Activated effector memory CD4-positive, alpha-beta T cell treated with anti-CD3 and anti-CD28 coated beads, Interleukin-2, amount 50 U/mL, for 16 hours (primary cell): ENCODE results near the gene BCR.

ENCODE experiments used
- DNase-seq: peaks from one replicate; pipeline ENCODE4 v3.0.0-alpha.2; 2020

Gene BCR

DNA sequence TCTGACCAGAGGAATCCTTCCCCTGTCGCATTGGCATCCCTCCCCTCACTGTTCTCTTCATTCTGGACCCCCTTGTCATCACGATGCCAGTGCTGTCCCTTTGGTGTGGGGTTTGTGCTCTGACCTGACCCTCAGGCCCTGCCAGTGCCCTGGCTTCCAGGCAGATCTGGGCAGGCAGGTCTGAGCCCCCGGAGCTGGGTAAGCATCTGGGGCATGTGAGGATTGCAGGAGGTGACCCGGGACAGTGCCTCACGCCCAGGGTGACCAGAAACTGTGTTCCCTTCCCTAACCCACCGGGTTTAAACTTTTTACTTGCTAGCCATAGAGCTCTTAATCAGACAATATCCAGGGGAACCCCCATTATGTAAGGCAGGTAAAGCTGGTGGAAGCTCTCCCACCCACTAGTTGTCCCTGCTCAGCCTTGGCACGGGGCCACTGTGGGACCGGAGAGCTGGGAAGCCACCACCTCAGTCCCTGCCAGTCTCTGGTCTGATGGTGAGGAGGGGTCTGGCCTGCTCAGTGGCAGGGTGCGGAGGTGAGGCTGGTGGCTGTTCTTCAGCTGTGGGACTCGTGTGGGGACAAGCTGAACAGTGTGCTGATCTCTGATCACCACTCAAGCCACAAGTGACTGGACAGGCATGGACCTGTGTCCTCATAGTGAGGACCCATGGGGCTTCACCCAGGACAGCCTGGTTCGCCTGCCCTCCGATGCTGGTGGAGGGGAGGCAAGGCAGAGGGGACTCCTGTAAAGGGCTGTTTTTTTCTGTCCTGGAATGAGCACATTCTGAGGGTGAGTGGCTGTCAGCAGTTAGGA lies 38.0 kb downstream of the BCR start:
- no peak for DNase-seq

DNA sequence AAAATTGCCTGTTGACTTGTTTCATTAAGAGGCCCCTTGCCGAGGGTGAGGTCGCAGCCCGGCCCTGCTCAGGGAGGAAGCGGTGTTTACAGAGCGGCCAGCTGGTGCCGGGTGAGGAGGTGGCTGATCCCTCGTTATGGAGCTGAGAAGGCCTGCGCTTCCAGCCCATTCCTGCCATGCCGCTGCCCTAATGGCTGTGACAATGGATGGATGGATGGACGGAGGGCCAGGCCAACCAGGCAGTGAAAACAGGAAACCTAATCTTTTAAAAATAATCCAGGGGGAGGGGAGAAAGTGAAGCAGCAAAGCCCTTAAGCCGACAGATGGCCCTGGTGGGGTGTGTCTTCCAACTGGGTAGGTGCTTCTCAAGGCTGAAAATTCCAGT lies 38.5 kb downstream of the BCR start:
- DNase-seq = no peak

DNA sequence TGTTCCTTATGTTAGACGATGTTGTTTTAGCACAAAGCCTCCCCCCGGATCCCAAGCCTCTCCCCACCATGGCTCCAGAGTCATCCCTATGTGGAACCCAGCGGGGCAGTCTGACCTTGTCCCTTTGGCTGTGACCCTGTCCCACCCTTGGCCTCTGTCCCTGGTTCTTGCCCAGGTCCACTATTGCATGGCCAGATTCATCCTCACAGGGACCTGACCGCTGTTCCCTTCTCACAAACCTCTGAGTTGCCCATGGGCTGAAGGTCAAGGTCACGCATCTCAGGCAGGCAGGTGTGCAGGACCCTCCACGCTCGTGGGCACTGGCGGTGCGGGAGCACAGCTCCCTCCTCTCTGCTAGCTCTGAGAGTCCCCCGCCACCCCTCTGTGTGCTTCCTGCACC lies 39.0 kb downstream of the BCR start:
- DNase-seq = no peak

DNA sequence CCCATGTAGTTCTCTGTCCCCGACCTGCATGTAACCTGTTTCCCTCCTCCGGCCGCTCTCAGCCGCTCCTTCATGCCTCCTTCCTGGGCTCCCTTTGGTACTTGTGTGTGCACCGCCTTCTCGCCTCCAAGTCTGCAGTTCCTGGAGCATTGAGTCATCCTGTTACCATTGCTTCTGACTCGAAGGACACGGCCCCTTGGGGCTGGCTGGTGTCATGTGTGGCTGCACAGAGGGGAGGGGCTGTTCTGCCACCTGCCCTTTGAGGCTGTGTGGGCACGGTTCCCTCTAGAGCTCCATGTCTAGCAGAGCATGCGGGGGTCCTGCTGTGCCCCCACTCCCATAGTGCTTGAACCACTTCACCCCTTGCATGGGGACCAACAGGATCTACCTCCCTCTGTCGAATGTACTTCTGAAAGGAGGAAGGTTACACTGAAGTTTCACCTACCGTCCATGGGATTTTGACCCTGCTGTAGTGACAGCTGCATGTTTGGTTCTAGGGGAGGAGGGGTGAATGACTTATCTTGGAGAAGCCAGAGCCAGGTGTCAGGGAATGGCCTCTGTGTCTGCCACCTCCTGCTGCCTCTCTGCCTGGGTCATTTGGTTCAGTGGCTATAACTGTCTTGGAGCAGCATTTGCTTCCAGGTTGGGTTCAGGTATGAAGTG lies 39.6 kb downstream of the BCR start:
- DNase-seq = peak; percentile 82

DNA sequence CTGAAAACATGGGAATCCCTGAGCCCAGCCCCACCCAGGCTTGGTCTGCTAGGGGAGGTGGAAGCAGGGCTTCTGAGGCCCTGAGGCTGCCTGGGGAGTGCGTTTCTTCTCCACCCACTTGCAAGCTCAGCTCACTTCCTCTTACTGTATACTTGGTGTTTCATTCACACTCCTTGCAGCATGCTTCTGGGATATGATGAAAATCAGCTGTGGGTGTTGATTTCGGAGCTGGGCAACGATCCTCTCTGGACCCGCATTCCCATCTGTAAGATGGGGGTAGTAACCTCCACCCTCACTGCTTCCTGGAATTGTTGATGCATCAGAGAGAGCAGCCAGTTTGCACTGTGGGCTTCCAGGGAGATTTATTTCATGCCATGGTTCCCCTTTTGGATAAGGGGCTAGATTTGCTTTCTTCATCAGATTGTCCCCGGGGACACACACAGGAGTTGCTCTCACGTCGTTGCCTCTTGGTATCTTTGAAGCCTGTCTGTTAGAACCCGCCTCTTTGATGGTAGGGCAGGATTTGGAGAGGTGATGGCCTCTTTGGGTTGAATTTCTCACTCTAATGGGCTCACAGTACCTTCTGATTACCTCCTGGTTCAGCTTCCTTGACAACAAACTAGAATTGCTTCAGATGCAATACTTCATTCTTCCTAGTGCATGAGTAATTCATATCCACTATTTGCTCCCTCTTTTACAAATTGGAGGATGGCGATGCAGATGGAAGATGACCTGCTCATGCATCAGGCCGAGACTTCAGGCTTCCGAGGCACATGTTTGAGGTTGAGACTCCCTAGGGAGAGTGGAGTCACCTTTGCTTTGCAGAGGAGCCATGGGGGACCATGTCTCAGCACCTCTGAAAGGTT lies 40.4 kb downstream of the BCR start:
- DNase-seq = no peak

DNA sequence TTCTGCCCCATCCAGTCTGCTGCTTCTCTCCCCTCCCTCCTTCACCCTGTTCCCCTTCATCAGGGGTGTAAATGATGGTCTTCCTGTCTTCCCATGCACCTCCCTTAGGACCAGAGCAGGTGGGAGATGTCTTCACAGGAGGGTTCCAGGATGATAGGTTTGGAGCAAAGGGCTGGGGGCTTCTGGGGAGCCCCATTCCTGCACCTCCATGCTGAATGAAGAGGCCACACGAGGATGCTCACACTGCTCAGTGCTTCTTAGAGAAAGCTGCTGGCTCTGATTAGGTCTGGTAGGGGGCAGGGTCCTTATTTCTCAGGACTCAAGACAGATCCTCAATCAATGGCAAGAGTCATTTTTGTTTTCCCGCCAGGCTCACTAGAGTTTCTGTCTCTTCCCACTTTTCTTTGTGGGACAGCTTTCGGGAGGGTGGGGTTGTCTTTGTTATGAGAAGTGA lies 41.1 kb downstream of the BCR start:
- DNase-seq = no peak

DNA sequence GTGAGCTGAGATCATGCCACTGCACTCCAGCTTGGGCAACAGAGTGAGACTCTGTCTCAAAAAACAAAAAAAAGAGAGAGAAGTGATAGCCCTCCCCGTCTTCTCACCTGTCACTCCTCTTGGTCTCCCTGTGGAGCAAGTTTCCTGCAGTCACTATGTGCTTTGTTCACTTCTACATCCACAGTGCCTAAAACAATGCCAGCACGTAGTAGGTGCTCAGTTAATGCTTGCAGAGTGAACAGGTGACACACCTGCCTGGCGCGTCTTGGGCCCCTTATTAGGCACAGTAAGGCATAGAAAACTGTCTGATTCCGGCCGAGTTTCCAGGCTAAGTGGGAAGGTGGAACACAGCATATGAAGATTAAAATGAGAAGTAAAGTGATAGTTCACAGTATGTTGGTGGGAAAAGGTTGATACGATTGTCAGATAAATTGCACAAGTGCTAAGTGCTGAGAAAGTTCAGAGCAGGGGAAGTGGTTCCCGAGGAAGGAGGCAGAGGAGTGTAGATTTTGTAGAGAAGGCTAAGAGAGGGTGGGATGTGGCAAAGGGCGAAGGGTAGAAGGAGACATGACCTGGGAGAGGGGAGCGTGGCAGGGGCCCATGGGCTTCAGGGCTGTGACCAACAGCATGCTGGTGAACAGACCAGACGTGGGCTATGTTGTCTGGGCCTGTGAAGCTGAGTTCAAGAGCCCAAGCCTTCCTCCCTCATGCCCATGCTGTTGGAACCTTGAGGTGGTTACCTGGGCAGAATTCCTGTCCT lies 41.9 kb downstream of the BCR start:
- no peak for DNase-seq

DNA sequence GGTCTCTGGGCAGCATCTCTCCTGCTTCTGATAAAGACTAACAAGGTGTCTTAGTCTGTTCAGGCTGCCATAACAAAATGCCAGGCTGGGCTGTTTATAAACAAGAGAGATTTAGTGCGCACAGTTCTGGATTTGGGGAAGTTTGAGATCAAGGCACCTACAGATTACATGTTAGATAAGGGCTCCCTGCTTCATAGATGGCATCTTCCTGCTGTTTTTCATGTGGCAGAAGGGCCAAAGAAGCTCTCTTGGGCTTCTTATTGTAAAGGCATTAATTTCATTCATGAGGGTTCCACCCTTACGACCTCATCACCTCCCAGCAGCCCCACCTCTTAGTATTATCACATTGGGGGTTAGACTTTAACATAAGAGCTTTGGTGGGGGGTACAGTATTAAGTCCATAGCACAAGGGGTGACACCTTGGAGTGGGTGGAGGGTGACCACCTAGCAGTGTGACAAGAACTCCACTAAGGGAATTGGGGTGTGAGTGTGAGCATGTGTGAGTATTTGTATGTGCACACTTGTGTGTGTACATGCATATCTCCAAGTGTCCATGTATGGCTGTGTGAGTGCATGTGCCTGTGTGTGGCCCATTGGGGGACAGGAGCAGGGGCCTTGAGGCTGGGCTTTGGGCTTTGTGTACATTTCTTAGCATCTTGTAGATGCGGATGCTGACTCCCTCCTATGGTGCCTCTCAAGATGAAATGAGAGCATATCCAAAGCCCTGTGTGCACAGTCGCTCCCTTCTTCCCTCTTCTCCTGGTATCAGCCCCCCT lies 42.7 kb downstream of the BCR start:
- DNase-seq = no peak

DNA sequence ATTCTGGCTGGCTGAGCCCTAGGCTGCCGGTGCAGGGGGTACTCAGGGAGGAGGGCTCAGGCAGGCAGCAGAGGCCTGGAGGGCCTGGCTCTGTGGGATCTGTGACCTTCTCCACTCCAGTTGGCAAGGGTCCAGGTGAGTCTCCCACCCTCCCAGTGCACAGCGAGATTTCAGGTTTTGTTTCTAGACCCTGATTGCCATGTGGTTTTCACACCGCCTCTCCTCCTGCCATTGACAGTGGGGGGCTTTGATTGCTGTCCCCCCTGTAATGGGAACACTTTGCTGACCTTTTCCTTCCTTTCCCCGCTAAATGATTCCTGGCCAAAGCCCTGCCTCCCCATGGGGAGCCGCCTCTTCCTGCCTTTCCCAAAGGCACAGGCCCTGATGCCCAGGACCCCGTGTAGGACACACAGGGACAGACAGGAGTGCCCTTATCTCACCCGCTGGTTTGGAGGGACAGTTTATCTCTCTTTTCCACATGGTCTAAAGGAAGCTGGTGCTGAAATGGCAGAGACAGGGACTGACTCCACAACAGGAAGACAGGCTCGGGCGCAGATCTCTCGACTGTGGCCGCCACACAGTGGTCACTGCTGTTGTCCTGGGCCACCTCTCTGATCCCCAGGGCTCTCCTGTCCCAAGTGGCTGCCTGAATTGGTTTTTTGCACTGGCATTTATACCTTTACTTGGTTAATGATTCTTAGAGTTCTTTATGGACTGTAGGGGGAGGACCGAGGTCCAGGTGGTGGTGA lies 43.4 kb downstream of the BCR start:
- no peak for DNase-seq

DNA sequence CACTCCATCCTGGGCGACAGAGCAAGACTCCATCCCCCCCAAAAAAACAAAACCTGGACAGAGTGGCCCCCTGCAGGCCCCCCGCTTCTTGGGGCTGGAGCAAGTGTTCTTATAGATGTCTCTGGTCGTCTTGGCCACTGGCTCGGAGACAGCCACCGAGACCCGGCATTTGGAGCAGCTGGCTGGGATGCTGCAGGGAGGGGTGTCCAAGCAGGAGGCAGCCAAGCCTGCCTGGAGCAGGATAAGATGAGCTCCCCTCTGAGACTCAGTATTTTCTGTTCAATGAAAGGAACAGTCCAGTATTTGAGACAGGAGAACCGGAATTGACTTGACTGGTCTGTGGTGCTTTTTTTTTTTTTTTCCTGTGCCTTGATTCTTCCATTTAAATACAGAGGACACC lies 44.5 kb downstream of the BCR start:
- DNase-seq = no peak

DNA sequence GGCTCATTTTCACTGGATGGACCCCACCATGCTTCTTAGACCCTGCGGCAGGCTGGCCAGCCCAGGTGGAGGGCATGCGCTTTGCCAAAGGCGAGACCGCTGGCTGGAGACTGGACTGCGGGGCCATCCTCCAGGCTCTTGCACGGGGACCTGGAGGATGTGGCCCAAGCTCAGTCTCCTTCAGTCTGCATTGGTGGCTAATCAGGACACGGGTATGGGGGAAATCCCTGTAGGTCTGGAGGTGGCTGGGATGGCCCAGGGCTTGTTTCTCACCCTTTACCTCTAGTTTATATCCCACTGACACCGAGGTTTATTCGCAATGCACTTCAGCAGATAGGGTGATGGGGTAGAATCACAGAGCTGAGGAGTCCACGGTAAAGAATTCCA lies 45.0 kb downstream of the BCR start:
- DNase-seq = no peak

DNA sequence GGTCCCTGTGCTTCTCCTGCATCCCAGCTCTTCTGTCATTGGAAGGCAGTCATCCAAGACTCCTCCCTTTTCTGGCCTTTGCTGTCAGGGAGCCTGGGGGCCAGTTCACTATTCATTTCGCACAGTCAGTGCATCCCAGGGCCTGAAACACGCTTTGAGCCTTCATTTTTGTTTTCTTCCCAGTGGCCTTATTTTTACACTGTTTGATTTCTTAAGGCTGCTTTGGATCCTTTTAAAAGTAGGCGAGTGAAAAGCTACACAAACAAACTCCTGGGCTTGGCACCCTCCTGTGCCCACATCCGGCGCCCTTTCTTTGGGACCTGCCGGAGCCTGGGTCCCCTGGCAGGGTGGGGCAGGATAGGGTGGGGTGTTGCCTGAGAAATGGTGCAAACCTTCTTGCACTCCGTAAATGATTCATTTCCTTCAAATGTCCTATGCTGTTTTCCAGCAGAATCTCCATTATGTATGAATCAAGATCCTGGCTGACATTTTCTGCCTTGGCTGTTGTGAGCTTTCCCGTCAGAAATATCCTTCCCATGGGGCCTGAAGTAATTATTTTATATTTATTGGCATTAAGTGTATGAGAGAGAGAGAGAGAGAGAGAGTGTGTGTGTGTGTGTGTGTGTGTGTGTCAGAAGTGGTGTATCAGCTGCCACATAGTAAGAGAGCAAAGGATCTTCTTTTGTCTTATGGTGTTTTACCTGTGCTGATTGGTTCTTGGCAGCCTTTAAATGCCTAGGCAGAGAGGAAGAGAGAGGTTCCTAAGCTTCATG lies 45.6 kb downstream of the BCR start:
- DNase-seq = peak; percentile 73

DNA sequence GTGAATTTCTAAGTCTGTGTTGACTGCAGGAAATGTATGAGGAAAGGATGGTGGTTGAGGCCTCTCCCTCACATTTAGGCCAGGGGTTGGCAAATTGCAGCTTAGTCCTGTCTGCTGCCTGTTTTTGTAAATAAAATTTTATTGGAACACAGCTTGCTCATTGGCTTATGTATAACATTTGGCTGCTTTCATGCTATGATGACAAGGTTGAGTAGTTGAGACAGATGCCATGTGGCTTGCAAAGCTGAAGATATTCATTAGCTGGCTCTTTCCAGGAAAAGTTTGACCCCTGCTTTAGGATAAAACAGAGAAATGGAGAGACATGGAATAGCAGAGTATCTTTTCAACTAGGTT lies 46.2 kb downstream of the BCR start:
- no peak for DNase-seq

DNA sequence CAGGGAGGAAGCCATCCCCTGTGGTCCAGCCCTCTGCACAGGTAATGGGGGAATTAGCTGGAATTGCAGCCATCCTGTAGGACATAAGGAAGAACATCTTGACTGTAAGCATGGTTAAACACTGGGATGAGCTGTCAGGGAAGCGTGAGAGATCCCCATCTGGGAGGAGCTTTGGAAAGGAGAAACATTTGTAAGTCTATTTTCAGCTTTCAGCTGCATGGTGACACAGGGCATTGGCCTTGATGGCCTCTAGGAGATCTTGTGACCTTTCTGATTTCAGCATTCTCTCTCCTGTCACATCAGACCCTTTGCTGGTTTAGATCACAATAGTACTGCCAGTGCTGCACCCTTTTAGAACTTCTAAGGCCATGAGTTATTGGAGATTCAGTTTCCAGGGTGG lies 47.1 kb downstream of the BCR start:
- DNase-seq = no peak

DNA sequence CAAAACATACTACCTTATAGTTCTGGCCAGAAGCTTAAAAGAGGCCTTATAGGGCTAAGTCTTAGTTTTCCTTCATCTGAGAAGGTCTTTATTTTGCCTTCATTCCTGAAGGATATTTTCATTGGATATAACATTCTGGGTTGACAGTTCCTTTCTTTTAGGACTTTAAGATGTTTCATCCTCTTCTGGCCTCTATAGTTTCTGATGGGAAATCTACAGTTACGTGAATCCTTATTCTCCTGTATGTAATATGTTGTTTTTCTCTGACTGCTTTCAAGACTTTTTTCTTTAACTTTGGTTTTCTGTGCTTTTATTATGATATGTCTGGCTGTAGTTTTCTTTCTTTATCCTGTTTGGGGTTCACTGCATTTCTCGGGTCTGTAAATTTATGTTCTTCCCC lies 48.2 kb downstream of the BCR start:
- no peak for DNase-seq

DNA sequence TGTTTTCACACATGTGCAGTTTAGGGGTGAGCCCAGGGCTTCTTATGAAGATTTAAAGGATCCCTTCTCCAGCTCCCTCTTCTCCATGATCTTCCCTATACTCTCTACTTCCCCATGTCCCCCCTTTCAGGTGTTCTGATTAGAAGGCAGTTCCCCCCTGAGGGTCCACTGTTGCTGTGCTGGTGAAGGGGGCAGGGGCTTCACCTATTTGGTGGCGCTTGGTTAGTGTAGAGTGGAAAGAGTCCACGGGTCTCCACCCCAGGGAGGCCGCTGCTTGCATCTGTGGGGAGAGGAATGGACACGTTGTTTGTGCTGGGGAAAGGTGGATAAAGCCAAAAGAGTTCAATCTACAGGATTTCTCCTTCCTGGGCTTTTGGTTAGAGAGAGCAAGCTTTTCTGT lies 49.3 kb downstream of the BCR start:
- DNase-seq = no peak

DNA sequence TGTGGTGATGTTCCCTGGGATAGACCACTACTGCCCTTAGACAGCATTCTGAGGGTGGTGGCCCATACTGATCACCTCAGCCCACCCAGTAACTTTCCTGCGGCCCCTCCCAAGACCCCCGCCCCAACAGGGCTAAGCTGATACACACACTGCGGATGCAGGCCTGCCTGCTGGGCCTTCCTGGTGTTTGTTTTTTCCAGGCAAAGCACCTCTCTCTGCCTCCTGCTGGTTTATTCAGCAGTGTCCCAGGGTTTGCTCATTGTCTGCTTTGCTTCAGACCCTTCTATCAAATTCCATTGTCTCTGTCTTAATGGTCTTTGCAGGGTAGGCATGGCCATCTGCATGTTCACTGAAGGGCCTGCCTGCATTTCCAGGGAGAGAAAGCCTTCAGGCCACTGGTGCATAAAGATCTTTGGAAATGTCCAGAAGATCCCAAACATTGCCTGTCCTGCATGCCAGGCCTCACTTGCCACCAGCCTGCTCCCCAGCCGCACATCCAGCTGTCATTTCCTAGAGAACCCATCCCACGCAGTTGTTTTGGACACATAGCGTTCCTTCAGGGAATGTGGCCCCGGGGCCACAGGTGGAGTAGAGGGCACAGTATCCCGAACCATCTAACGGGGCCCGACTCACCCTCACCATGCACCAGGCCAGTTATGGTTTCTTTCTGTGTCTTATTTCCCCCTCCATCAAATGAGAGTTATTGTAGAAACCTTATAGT lies 50.2 kb downstream of the BCR start:
- no peak for DNase-seq

DNA sequence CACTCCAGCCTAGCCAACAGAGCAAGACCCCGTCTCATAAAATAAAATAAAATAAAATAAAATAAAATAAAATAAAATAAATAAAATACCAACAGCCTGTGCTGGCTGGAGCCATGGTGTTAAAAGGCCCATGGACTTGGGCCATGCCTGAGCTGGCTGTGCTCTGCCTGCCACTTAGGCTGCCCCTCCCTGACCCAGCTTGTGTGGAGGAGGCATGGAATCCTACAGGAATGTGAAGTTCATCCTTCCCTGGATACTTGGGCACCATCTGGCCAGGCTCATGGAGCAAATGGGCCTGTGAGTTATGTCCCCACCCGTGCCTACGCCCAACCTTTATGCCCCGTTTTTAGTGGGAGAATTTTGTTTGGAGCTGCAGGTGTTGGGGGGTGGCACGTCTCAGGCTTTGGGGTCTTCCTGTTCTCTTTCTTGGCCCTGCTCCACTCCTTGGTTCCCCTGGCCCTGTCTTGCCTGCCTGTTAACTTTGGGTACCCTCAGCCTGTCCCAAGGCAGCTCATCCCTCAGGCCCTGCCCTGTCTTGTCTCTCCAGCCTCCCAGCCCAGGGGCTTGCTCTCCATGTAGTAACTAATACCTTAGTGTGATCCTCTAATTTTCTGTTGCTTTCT lies 51.3 kb downstream of the BCR start:
- no peak for DNase-seq

DNA sequence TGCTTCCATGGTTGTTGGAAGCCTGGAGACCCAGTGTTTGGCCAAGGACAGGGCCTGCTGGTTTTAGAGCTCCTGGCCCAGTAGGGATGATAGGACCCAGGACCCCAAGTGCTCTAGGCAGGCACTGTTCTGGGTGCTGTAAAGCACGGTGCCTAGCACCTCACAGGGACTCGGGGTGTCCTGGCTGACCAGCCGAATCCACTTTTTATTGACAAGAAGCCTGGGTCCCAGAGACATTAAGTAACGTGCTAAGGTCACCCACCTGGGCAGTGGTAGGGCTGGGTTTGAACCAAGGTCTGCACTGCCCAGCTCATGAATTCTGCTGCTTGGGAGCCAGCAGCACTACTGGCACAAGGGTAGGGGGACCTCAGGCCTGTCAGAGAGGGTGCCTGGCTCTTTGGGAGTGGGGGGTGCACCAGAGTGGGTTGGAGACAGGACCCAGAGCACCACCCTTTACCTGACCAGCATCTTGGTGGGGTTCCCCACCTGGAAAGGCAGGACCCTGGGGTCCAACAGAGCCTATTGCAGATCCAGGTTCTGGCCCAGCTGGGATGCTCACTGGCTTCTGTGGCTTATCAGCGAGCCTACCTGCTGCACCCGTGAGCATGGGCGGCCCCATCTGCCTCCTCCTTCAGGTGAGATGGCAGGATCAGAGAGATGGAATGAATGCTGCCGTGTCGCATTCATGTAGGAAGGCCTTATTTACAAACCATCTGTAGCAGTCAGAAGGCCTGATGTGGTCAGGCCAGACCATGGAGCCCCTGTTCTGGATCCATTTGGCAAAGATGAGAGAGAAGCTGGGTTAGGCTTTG lies 52.0 kb downstream of the BCR start:
- no peak for DNase-seq
